ENCODE results near the gene GDPD3.
A peak's percentile ranks its signal among the peaks of the same experiment; 100 is the strongest.
"Not testable (repeated sequence)": the region's sequence is repeated elsewhere in the genome, so short reads cannot be mapped to it uniquely, and the experiment has no call there.

Gene GDPD3

GRCh38 chr16:30122604-30123160 lies 9.3 kb upstream of the GDPD3 start:
- DNase-seq: peak; percentile 81

DNA sequence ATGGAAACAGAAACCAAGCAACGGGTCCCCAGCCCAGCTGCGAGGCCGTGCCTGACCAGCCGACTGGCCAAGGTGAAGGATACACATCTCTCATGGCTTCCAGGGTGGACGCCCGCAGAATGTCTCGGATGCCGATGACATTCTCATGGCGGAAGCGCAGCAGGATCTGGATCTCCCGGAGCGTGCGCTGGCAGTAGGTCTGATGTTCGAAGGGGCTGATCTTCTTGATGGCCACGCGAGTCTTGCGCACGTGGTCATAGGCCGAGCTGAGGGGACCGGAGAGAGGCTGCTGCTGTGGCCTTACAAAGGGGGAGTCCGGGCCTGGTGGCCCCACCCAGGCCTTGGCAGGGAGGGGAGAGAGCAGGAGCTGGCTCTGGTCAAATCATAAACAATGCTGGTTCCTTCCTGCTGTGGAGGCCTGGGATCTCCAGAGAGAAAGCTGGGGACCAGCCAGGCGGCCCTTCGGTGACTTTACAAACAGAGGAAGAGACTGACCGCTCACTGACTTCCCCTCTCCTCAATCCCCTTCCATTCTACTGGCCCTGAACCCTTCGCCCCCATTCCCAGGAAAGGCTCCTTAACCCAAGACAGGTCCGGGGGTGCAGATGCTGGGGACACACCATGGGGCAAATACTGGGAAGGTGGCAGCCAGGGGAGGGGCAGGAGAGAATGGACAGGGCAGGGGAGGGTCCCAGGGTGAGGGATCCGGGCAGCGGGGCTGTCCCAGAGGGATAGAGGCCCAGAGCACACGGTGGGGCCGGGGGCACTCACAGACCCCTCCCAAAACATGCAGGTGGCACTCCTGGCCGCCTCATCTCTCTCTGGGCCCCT lies 8.6 kb upstream of the GDPD3 start:
- DNase-seq: no peak

DNA sequence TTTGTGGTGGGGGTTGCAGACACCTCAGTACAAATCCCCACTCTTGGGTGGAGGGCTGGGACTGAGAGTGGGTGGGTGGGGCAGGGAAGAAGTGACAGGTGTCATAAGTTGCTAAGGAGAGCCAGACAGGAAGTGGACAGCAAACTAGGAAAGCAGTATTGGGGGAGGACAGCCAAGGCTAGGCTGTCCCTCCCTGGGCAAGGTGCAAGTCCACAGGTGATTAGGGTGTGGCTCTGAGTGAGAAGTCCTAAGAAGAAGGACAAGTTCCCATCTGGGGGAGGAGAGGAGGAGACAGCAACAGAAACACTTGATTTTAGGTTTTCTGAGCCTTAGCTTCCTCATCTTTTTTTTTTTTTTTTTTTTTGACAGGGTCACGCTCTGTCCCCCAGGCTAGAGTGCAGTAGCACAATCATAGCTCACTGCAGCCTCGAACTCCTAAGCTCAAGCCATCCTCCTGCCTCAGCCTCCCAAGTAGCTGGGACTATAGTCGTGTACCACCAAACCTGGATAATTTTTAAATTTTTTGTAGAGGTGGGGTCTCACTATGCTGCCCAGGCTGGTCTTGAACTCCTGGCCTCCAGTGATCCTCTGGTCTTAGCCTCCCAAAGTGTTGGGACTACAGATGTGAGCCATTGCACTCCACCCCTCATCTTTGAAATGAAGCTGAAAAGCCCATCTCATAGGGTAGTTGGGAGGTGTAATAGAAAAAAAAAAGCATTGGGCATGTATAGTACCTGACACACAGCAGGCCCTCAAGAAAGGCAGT lies 7.2 kb upstream of the GDPD3 start:
- DNase-seq: no peak

DNA sequence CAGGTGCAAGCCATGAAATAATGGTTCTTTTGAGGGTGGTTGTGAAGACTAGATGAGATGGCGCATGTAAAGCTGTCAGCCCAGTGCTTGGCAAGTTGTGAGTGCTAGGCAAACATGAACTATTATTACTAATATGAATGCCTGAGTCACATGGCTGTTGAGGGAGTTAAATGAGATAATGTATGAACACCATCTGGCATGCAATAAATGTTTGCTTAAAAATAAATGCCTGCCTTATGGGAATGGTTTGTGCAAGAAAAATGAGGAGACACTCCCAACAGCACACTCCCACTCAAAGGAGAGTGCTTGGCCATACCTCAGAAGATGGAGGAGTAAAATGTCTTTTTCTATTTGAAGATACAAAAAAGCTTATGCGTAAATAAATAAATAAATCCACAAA lies 6.1 kb upstream of the GDPD3 start:
- peak; percentile 43 for DNase-seq

DNA sequence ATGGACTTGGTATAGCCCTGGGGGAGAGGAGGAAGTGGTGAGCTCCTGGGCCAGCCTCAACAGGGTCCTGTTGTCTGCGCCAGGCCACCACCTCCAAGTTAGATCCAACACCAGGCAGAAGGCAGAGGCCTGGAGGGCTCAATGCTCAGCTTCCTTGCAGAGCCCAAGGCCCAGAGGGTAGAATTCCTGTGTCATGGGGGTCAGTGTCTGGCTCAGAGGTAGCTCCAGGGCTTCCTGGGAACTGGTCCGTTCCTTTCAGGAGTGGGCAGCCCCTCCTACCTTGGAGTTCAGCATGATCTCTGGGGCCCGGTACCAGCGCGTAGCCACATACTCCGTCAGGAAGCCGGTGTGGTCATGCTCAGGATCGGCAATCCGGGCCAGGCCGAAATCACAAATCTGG lies 4.4 kb upstream of the GDPD3 start:
- DNase-seq: no peak

GRCh38 chr16:30116291-30117207 lies 3.2 kb upstream of the GDPD3 start:
- no peak for DNase-seq

GRCh38 chr16:30115238-30115637 lies 1.9 kb upstream of the GDPD3 start:
- DNase-seq: peak; percentile 39

DNA sequence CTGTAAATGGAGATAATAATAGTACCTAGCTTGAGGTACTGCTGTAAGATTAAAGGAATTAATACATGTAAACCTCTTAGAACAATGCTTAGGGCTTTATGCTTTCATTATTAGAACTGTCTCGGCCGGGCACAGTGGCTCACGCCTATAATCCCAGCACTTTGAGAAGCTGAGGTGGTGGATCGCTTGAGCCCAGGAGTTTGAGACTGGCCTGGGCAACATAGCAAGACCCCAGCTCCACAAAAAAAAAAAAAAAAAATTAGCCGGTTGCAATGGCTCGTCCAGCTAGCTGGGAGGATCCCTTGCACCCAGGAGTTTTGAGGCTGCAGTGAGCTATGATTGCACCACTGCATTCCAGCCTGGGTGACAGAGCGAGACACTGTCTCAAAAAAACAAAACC lies 1.5 kb upstream of the GDPD3 start:
- not testable (repeated sequence) for DNase-seq

DNA sequence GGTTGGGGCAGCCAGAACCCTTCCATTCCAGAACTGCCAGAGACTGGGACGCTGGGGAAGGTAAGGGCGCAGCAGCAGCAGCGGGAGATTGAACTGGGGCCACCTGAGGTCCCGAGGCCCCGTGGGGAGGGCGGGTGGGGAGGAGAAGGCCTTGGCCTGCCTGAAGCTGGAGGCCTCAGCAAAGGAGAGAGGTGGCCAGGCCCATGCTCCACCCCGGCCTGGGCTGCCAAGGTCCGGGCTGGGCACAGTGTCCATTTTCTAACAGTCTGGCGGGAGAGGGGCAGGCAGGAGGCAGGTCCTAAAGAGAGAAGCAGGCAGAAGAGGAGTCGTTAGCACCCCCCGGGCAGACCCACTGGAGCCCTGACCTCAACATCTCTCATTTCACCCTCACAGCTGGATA lies 1.1 kb upstream of the GDPD3 start:
- no peak for DNase-seq

- DNase-seq: no peak
Measured at GRCh38 chr16:30113711-30114333, 485 bp upstream of the GDPD3 start.

DNA sequence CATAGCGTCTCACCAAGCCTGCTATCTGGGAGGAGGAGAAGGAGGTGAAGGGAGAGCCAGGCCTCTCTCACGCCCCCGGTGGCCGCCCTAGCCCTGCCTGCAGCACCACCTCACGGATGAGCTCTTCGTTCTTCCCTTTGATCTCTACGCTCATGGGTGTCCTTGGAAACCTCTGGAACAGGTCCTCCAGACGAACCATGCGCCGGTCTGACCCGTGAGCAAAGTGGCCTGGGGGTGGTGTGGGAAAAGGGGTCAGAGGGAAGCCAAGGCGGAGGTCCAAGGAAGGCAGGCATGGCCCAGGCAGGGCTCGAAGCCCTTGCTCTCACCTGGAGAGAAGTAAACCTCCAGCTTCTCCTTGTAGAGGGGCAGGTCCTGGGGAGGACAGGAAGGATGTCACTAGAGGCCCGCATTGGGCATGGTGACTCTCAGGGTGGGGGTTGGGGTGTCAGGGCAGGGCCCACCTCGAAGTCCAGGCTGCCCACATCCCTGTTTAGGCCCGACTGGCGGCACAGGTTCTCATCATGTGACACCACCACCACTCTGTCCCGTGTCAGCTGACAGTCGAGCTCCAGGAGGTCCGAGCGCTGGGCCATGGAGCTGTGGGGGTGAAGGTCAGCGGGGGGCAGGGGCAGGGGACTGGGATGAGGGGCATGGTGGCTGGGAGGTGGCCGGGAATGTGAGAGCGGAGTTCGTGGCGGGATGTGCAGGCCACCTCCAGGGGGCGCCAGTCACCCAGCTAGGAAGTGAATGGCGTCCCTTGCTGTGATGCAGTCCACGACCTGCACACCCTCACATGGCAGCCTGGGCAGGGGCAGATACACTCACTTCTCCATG lies 923 bp downstream of the GDPD3 start:
- peak; percentile 72 for DNase-seq

GRCh38 chr16:30110661-30111060 lies 2.7 kb downstream of the GDPD3 start:
- no peak for DNase-seq

- no peak for DNase-seq
Measured at GRCh38 chr16:30108059-30108850, 5.1 kb downstream of the GDPD3 start.

DNA sequence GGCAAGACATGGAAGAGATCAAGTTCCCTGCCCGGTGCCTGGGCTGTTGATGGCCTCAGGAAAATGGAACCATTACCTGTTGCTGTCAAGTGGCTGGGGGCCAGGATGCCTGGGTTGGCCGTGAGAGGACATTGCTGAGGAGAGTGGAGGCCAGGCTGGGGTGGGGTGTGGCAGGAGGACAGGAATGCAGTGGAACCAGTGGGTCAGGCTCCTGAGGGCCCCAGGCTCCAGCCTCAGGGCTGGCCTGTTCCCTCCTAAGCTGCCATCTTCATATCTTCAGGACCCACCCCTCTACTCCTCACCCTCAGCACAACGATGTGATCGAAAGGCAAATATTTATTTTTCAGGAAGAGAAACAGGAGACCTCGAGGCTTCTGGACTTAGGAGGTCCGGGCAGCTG lies 8.8 kb downstream of the GDPD3 start:
- DNase-seq: no peak

- no peak for DNase-seq
Measured at GRCh38 chr16:30104090-30104489, 9.2 kb downstream of the GDPD3 start.

DNA sequence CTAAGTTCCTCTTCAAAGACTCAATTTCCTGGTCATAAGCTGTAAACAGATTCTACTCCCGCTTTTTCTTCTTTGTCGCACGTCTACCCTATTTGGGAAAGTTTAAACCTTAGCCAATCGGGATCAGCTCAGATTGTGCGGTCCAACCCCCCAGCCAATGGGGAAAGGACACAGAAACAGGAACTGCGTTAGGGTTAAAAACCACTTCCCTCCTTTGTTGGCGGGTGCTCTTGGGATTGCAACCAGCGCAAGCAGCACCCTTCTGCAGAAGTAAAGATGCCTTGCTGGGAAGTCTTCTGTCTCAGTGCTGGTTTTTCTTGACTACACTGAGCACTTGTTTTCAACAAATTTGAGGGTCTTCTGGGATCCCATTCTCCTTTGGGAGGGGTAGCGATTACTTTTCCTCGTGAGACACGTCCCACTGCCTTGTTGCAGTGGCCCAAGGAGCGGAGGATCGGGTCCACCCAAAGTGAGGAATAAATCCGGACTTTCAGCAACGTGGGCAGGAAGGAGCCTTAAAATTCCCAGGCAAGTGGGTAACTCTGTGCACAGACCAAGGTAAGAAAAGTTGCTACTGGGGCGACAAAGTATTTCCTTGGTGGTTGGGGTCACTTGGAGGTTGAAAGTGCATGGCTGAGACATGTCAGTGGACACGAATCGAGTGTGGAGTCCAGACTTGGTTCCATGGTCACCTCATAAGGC lies 16.3 kb downstream of the GDPD3 start:
- DNase-seq: no peak

GRCh38 chr16:30096105-30096861 lies 17.1 kb downstream of the GDPD3 start, which contains the start of gene YPEL3:
Gene YPEL3, minus strand, starts transcription at chr16:30096213. Its CDS starts 731 bp downstream, at chr16:30095482.
- DNase-seq: peak; percentile 98

- DNase-seq: peak; percentile 75
Measured at GRCh38 chr16:30095166-30096078, 17.9 kb downstream of the GDPD3 start.

Data from NCI-H69 (cell line).